C4-2B (cell line): ENCODE results near the gene BIRC6.

Source experiments
- CTCF ChIP-seq: fragments of 450-650 bp; conservative IDR thresholded peaks from 2 replicates; pipeline ENCODE4 v1.5.1; 2017; ENCODE audit warnings: mild to moderate bottlenecking
- ZFX ChIP-seq: fragments of 450-650 bp; IDR thresholded peaks from 2 replicates; pipeline ENCODE4 v1.6.1; 2017

GRCh38 chr2:32379352-32379751, 22.5 kb downstream of the BIRC6 start:
- TF ChIP-seq CTCF, result no peak
- no peak for TF ChIP-seq ZFX
